Upper lobe of right lung (tissue), 1 donor: ENCODE results near the gene NARF. TPM values are rescaled to one million over a fixed set of nuclear protein-coding genes. Genes with fewer than 3 reads are reported as not detected.
A peak's percentile ranks its signal among the peaks of the same experiment; 100 is the strongest.

Experiments
- ATAC-seq: fragments of 200-7000 bp; cut with Tn5 transposase; one replicate; pipeline ENCODE4 v1.9.1; 2020; ENCODE audit warnings: mild to moderate bottlenecking, moderate library complexity
- DNase-seq: peaks from one replicate; pipeline ENCODE4 v3.0.0-alpha.2; 2020
- H3K27ac ChIP-seq: fragments of 200-600 bp; one replicate; pipeline ENCODE4 v1.8.0; 2022
- H3K27me3 ChIP-seq: fragments of 200-600 bp; one replicate; pipeline ENCODE4 v1.8.0; 2022; ENCODE audit warnings: mild to moderate bottlenecking
- H3K36me3 ChIP-seq: fragments of 200-600 bp; one replicate; pipeline ENCODE4 v1.8.0; 2022
- H3K4me1 ChIP-seq: fragments of 200-600 bp; one replicate; pipeline ENCODE4 v1.8.0; 2022
- H3K4me3 ChIP-seq: fragments of 200-600 bp; one replicate; pipeline ENCODE4 v1.8.0; 2022; ENCODE audit warnings: mild to moderate bottlenecking
- H3K9me3 ChIP-seq: fragments of 200-600 bp; one replicate; pipeline ENCODE4 v1.8.0; 2022
- intact Hi-C: fragments of 100-400 bp; cut with DNase I; formaldehyde crosslinking; loops from one replicate; pipeline ENCODE4 v1.11.0; 2022
- total RNA-seq: library from RNA; stranded (reverse); fragmentation: NEBNext Ultra II Directional; extraction: Animal tissue kit (Norgen Biotek cat#: 25700); gene quantifications from one replicate; pipeline ENCODE4 v1.2.1, GENCODE V29; 2021
- TF ChIP-seq, protein P1 (sequence below): fragments of 200-600 bp; IDR thresholded peaks from one replicate; pipeline ENCODE4 v1.8.0; 2022; ENCODE audit warnings: antibody characterized with exemption
- donor health status: DM: no; HTN: yes; CAD: no; lungs with severe emphysema.

NARF gene
- total RNA-seq, 1 donor from 2014 or later = 54.1 TPM

DNA sequence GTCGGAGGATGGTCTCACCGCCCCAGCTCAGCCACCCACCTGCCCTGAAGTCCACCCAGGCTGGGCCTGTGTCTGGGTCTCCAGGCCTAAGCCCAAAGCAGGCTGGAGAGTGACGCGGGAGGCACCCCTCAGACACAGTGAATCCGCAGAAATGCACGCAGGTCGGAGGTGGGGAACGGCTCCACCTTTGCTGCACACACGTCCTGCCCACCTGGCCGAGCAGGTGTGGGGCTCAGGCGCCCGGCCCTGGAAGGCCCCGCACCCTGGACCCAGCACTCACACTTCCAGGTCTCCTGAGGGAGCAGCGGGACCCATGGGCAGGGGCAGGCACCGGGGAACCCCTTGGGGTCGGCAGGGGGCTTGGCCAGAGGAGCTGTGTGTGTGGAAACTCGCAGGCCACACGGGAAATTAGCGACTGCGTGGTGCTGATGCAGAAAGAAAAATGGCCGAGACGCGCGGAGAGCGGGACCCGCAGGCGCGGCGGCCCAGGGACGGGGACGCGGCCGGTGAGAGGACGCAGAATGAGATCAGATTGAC lies 18.6 kb upstream of the NARF start:
- DNase-seq = no peak
- no peaks in the 10 kb centered on the region for H3K9me3 ChIP-seq
- TF ChIP-seq, protein P1, sequence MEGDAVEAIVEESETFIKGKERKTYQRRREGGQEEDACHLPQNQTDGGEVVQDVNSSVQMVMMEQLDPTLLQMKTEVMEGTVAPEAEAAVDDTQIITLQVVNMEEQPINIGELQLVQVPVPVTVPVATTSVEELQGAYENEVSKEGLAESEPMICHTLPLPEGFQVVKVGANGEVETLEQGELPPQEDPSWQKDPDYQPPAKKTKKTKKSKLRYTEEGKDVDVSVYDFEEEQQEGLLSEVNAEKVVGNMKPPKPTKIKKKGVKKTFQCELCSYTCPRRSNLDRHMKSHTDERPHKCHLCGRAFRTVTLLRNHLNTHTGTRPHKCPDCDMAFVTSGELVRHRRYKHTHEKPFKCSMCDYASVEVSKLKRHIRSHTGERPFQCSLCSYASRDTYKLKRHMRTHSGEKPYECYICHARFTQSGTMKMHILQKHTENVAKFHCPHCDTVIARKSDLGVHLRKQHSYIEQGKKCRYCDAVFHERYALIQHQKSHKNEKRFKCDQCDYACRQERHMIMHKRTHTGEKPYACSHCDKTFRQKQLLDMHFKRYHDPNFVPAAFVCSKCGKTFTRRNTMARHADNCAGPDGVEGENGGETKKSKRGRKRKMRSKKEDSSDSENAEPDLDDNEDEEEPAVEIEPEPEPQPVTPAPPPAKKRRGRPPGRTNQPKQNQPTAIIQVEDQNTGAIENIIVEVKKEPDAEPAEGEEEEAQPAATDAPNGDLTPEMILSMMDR = no peak
- H3K27me3 ChIP-seq = no peaks in the 10 kb centered on the region
- peaks cover 33% of the 10 kb centered on the region for H3K36me3 ChIP-seq
- intact Hi-C loops = no loop called here
- no peaks in the 10 kb centered on the region for H3K4me1 ChIP-seq
- peak overlapping the region; percentile 24 for H3K27ac ChIP-seq
- ATAC-seq = no peak
- H3K4me3 ChIP-seq = no peak overlapping the region

DNA sequence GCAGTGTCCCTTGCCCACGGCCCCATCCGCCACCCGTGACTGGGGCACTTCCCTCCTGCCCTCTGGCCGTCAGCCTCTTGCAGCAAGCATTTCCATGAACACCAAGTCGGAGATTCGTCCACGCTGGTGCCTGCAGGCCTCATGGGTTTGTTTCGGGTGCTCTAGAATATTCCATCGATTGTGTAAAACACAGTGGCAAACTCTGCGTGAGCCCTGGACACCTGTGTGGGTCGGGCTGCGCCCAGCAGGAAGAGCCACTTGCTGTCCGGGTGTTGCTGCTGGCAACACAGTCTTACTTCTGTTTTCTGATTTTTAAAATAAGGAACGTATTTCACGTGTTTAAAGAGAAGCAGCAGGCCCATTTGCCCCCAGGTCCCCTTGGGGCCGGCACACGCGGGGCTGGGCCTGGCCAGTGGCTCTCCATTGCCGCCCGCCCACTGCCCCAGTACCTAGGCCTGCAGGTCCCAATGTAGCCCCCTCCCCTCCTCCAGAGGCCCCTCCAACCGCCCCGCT lies 18.0 kb upstream of the NARF start:
- peak; percentile 53 for ATAC-seq
- peaks cover 6% of the 10 kb centered on the region for H3K4me1 ChIP-seq
- DNase-seq = peak; percentile 73
- TF ChIP-seq, protein P1 = no peak
- H3K27ac ChIP-seq = peak overlapping the region; percentile 24
- H3K9me3 ChIP-seq = no peaks in the 10 kb centered on the region
- intact Hi-C loops = no loop called here
- no peaks in the 10 kb centered on the region for H3K27me3 ChIP-seq
- peak overlapping the region; percentile 19 for H3K4me3 ChIP-seq
- peaks cover 33% of the 10 kb centered on the region for H3K36me3 ChIP-seq

DNA sequence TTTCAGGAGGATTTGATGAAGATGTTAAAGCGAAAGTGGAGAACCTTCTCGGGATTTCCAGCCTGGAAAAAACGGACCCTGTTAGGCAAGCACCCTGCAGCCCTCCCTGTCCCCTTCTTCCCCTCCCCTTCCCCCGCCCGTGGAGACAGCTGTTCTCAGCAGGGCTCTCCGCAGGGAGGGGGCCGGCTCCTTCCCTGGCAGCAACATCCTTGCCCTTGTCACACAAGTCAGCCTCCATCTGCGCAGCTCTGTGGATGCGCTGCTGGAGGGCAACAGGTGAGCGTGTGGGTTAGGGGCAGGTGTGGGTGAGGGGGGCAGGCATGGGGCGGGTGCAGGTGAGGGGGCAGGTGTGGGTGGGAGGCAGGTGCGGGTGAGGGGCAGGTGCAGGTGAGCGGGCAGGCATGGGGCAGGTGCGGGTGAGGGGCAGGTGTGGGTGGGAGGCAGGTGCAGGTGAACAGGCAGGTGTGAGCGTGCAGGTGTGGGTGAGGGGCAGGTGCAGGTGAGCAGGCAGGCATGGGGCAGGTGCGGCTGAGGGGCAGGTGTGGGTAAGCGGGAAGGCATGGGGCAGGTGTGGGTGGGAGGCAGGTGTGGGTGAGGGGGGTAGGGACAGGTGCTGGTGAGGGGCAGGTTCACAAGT lies 17.4 kb upstream of the NARF start:
- intact Hi-C loops = no loop called here
- peak overlapping the region; percentile 24 for H3K27ac ChIP-seq
- DNase-seq (peak; percentile 71), ATAC-seq (peak; percentile 9)
- peaks cover 12% of the 10 kb centered on the region for H3K4me1 ChIP-seq
- no peaks in the 10 kb centered on the region for H3K9me3 ChIP-seq
- no peaks in the 10 kb centered on the region for H3K27me3 ChIP-seq
- H3K36me3 ChIP-seq = peaks cover 33% of the 10 kb centered on the region
- TF ChIP-seq, protein P1 = no peak
- H3K4me3 ChIP-seq = peak overlapping the region; percentile 19

DNA sequence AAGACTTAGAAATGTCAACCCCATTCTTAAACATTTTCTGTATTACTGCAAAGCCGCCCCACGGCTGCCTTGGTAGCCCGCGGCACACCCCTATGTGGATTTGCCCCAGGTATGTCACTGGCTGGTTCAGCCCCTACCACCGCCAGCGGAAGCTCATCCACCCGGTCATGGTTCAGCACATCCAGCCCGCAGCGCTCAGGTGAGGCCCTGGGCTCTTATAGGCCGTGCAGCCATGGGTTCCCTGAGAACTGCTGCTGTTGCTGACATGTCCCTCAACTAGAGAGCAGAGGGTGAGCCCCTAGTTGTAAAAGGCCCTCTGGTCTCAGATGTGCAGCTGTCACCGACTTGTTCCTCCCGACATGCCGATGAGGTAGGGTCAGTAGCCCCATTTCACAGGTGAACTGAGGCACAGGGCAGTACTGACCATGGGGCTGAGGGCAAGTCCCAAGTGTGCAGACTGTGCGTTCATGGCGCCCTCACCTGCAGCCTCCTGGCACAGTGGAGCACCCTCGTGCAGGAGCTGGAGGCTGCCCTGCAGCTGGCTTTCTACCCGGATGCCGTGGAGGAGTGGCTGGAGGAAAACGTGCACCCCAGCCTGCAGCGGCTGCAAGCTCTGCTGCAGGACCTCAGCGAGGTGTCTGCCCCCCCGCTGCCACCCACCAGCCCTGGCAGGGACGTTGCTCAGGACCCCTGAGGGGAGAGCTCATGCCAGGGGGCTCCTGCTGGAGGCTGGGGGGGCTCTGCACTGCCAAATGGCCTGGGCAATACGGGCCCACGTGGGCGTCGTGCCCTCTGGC lies 16.7 kb upstream of the NARF start:
- Histone ChIP-seq H3K36me3 (peaks cover 32% of the 10 kb centered on the region), H3K4me1 (peaks cover 18% of the 10 kb centered on the region), H3K9me3 (no peaks in the 10 kb centered on the region), H3K27me3 (no peaks in the 10 kb centered on the region), H3K27ac (no peak overlapping the region), H3K4me3 (no peak overlapping the region)
- ATAC-seq = no peak
- TF ChIP-seq, protein P1 = no peak
- no peak for DNase-seq
- intact Hi-C loops = no loop called here

DNA sequence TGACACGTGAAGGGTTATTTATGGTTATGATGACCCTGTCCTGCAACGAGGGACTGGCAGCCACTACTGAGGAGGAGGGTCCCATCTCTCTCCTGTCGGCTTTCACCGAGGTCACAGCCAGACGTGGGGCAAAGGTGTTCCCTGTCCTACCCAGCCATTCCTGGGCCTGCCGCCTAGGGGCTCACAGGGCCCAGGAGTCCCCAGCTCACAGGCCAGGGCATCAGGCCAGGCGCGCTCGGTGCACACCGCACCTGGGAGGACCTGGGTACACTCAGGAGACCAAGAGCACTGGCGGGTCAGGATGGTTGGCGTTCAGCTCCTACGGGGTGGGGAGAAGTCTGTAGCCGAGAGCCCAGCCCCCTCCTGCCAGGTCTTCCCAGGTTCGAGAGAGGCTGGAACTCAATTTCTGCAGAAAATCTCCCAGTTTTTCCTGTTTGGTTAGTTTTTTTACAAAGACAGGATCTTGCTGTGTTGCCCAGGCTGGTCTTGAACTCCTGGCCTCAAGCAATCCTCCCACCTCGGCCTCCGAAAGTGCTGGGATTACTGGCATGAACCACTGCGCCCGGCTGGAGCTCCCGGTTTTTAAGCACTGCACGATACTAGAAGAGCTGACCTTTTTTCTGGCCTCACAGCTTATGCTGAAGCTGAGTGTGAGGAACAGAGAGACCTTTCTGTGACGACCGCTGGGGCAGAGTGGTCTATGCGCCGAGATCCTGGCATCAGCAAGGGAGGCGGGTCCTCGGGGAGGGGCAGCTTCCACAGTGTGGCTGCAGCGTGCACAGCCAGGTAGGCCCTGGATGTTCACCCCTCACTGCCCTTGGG lies 15.7 kb upstream of the NARF start:
- no peak overlapping the region for H3K27ac ChIP-seq
- intact Hi-C loops = no loop called here
- peaks cover 18% of the 10 kb centered on the region for H3K4me1 ChIP-seq
- H3K9me3 ChIP-seq = no peaks in the 10 kb centered on the region
- no peak overlapping the region for H3K4me3 ChIP-seq
- peaks cover 26% of the 10 kb centered on the region for H3K36me3 ChIP-seq
- ATAC-seq = no peak
- DNase-seq = no peak
- TF ChIP-seq, protein P1 = no peak
- no peaks in the 10 kb centered on the region for H3K27me3 ChIP-seq
